SK-N-SH (cell line): ENCODE results near the gene BORA.

Source experiments
- CTCF ChIP-seq: fragments of 200-600 bp; sonication (generic); IDR thresholded peaks from 2 replicates; pipeline ENCODE4 v1.6.1; 2017; ENCODE audit warnings: antibody characterized with exemption, mild to moderate bottlenecking, moderate library complexity
- FOXM1 ChIP-seq: IDR thresholded peaks from 2 replicates; pipeline ENCODE4 v1.4.0; 2012; ENCODE audit warnings: low read depth, mild to moderate bottlenecking
- REST ChIP-seq: IDR thresholded peaks from 2 replicates; pipeline ENCODE4 v1.6.1; 2012; ENCODE audit warnings: mild to moderate bottlenecking, low read depth, low read length, moderate library complexity

GRCh38 chr13:72745260-72745659, 17.5 kb downstream of the BORA start:
- TF ChIP-seq REST = no peak
- no peak for TF ChIP-seq FOXM1
- no peak for TF ChIP-seq CTCF
